HFFc6 (cell line): ENCODE data around the gene ZRANB3. TPM values are rescaled to one million over a fixed set of nuclear protein-coding genes. Genes with fewer than 3 reads are reported as not detected.
"Not testable (repeated sequence)": the region's sequence is repeated elsewhere in the genome, so short reads cannot be mapped to it uniquely, and the experiment has no call there.

Source experiments
- DNase-seq: peaks from one replicate; pipeline ENCODE4 v3.0.0-alpha.2; 2018
- H3K27ac Mint-ChIP-seq: 2 replicates; pipeline ENCODE4 v1.8.0; 2020; ENCODE audit warnings: mild to moderate bottlenecking, mixed read lengths
- H3K27me3 Mint-ChIP-seq: 2 replicates; pipeline ENCODE4 v1.8.0; 2021; ENCODE audit warnings: mild to moderate bottlenecking, moderate library complexity, mixed read lengths; ENCODE audit not compliant: insufficient read depth
- H3K36me3 Mint-ChIP-seq: 2 replicates; pipeline ENCODE4 v1.8.0; 2021; ENCODE audit warnings: low read depth, mixed read lengths
- H3K4me1 Mint-ChIP-seq: 2 replicates; pipeline ENCODE4 v1.8.0; 2020; ENCODE audit warnings: low read depth, mixed read lengths
- H3K4me3 Mint-ChIP-seq: 2 replicates; pipeline ENCODE4 v1.8.0; 2020; ENCODE audit warnings: mild to moderate bottlenecking, moderate library complexity, mixed read lengths
- H3K9me3 Mint-ChIP-seq: 2 replicates; pipeline ENCODE4 v1.8.0; 2020; ENCODE audit warnings: mild to moderate bottlenecking, mixed read lengths
- total RNA-seq, 6 experiments: library from RNA; stranded (reverse); fragmentation: NEBNext Ultra II Directional; extraction: Animal tissue kit (Norgen Biotek cat#: 25700); gene quantifications; 2 replicates in 1 of 6; 3 replicates in 5 of 6; pipeline ENCODE4 v1.2.3, GENCODE V29; 2021
- TF ChIP-seq, protein P1 (sequence below): fragments of 200-600 bp; sonication (generic); IDR thresholded peaks from 2 replicates; pipeline ENCODE4 v1.5.0; 2021; ENCODE audit warnings: antibody characterized with exemption, mild to moderate bottlenecking

The ZRANB3 gene
- total RNA-seq, 6 experiments from 2014 or later, result 8.1 to 10.2 (median 8.8) TPM

DNA sequence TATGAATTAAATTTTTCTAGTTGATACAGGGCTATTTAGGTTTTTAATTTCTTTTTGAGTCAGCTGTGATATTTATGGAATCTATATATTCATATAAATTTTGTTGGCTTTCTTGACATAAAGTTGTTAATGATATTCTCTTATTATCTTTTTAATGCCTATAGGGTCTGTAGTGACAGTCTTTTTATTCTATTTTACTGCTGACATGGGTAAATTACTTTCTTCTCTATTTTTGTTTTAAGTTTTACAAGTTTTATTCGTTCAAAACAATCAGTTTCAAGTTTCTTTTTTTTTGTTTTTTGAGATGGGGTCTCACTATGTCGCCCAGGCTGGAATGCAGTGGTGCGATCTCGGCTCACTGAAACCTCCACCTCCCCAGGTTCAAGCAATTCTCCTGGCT, 226.3 kb downstream of the ZRANB3 start:
- TF ChIP-seq, protein P1, sequence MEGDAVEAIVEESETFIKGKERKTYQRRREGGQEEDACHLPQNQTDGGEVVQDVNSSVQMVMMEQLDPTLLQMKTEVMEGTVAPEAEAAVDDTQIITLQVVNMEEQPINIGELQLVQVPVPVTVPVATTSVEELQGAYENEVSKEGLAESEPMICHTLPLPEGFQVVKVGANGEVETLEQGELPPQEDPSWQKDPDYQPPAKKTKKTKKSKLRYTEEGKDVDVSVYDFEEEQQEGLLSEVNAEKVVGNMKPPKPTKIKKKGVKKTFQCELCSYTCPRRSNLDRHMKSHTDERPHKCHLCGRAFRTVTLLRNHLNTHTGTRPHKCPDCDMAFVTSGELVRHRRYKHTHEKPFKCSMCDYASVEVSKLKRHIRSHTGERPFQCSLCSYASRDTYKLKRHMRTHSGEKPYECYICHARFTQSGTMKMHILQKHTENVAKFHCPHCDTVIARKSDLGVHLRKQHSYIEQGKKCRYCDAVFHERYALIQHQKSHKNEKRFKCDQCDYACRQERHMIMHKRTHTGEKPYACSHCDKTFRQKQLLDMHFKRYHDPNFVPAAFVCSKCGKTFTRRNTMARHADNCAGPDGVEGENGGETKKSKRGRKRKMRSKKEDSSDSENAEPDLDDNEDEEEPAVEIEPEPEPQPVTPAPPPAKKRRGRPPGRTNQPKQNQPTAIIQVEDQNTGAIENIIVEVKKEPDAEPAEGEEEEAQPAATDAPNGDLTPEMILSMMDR, result no peak
- Mint-ChIP-seq H3K36me3 (peaks cover 6% of the 10 kb centered on the region; the same call in 1 of the 2 replicates), H3K4me1 (peaks cover 3% of the 10 kb centered on the region; the same call in 1 of the 2 replicates), H3K4me3 (no peak overlapping the region), H3K27ac (no peak overlapping the region), H3K9me3 (peaks cover 4% of the 10 kb centered on the region; the same call in 1 of the 2 replicates), H3K27me3 (peaks cover 2% of the 10 kb centered on the region; the same call in 1 of the 2 replicates)
- DNase-seq, result no peak

DNA sequence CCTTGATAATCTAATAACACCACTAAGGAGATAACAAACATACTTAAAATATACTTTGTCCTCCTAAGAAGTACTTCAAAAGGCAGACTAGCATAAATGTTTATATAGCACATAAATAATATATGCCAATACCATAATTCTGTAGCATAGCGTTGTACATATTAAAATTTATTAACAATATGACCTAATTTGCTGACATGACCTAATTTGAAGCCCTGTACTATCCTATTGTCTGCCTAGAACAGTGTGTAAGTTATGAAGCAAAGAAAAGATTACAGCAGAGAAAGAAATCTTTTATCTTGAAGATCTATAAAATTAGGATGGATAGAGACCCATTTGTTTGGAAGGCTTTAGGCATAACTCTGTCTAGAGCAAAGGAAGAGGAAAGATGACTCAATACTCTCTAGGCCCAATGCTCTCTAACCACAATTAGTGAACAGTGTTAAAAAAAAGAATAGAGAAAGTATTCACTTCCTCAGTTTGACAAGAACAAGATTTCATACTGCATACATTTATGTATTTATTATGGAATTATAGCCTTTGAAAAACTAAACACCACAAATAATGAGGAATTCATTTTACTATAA, 231.3 kb downstream of the ZRANB3 start:
- Mint-ChIP-seq H3K4me3 (no peak overlapping the region), H3K9me3 (no peaks in the 10 kb centered on the region), H3K27me3 (no peaks in the 10 kb centered on the region), H3K36me3 (peaks cover 5% of the 10 kb centered on the region), H3K27ac (no peak overlapping the region), H3K4me1 (peaks cover 9% of the 10 kb centered on the region; the same call in 1 of the 2 replicates)
- DNase-seq, result peak; percentile 4
- TF ChIP-seq, protein P1, result no peak

DNA sequence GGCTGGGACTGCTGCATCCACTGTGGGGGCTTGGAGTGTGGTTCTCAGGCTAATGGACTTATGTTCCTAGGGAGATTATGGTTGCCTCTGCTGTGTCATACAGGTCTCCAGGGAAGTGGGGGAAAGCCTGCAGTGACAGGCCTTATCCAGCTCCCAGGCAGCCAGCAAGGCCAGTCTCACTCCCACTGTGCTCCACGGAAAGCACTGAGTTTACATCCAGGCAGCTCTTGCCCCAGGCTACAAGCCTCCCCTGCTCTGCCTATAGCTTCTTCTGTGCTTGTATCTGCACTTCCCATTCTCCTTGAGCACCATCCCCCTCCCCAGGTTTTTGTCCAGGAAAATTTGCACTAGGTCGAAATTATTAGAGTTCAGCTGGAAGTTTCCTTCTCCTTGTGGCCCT, 231.9 kb downstream of the ZRANB3 start:
- H3K4me3 Mint-ChIP-seq, result no peak overlapping the region
- peaks cover 9% of the 10 kb centered on the region; the same call in 1 of the 2 replicates for H3K4me1 Mint-ChIP-seq
- H3K9me3 Mint-ChIP-seq, result no peaks in the 10 kb centered on the region
- no peaks in the 10 kb centered on the region for H3K27me3 Mint-ChIP-seq
- no peak for DNase-seq
- no peak overlapping the region for H3K27ac Mint-ChIP-seq
- H3K36me3 Mint-ChIP-seq, result peaks cover 5% of the 10 kb centered on the region
- TF ChIP-seq, protein P1, result no peak

DNA sequence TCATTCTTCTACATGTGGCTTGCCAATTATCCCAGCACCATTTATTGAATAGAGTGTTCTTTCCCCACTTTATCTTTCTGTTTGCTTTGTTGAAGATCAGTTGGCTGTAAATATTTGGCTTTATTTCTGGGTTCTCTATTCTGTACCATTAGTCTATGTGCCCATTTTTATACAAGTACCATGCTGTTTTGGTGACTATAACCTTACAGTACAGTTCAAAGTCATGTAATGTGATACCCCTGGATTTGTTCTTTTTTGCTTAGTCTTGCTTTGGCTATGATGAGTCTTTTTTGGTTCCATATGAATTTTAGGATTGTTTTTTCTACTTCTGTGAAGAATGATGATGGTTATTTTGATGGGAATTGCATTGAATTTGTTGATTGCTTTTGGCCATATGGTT, 243.9 kb downstream of the ZRANB3 start:
- not testable (repeated sequence) for H3K4me1 Mint-ChIP-seq, H3K9me3 Mint-ChIP-seq

DNA sequence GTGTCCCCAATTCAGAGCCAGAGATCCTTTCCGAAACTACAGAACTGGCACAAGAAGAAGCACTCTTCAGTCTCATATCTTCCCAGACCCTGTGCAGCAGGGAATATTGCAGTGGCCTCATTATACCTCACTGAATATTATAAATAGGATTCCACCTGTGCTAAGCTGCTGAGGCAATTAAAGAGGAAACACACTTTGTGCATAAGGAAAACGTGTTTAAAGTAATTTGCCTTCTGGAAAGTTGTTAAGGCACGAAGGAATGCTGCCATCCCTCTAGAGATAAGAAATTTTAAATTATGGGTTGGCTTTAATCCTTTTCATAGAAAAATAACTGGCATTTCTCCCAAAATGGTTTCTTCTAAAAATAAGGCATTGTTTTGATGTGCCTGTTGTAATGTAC, 245.6 kb downstream of the ZRANB3 start:
- H3K27me3 Mint-ChIP-seq, result no peaks in the 10 kb centered on the region
- no peak overlapping the region for H3K4me3 Mint-ChIP-seq
- TF ChIP-seq, protein P1, result no peak
- H3K36me3 Mint-ChIP-seq, result no peaks in the 10 kb centered on the region
- no peak for DNase-seq
- no peak overlapping the region for H3K27ac Mint-ChIP-seq
- peaks cover 6% of the 10 kb centered on the region; the same call in 1 of the 2 replicates for H3K9me3 Mint-ChIP-seq
- H3K4me1 Mint-ChIP-seq, result no peaks in the 10 kb centered on the region

More for the DNA sequence above, 243.9 kb downstream of the ZRANB3 start:
- not testable (repeated sequence) for DNase-seq, H3K4me3 Mint-ChIP-seq, H3K36me3 Mint-ChIP-seq, H3K27me3 Mint-ChIP-seq, H3K27ac Mint-ChIP-seq

DNA sequence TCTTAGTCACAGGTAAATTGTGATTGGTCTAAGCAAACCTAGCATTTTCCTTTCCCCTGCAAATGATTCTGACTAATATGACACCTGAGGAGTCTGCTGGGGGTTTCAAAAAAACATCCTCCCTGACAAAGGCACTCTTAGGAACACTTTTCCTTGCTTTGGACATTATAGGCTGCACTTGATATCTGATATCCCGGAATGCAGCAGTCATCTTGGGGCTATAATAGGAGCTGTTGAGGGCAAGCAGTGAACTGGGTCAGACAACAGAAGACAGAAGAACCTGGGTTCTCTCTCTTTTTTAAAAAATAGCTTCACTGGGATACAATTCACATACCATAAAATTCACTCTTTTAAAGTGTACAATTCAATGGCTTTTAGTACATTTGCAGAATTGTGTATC, 249.6 kb downstream of the ZRANB3 start:
- no peaks in the 10 kb centered on the region for H3K36me3 Mint-ChIP-seq
- no peak overlapping the region for H3K4me3 Mint-ChIP-seq
- H3K4me1 Mint-ChIP-seq, result no peaks in the 10 kb centered on the region
- H3K9me3 Mint-ChIP-seq, result no peaks in the 10 kb centered on the region
- no peaks in the 10 kb centered on the region for H3K27me3 Mint-ChIP-seq
- TF ChIP-seq, protein P1, result no peak
- no peak for DNase-seq
- no peak overlapping the region for H3K27ac Mint-ChIP-seq
